ENCODE data around the gene MARCKSL1. TPM values are rescaled to one million over a fixed set of nuclear protein-coding genes. Genes with fewer than 3 reads are reported as not detected.

MARCKSL1 gene
- total and polyA plus RNA-seq, 2 donors (not counting 1 experiment from before 2014, with no cell fraction given) = 73.2 to 106 TPM

DNA sequence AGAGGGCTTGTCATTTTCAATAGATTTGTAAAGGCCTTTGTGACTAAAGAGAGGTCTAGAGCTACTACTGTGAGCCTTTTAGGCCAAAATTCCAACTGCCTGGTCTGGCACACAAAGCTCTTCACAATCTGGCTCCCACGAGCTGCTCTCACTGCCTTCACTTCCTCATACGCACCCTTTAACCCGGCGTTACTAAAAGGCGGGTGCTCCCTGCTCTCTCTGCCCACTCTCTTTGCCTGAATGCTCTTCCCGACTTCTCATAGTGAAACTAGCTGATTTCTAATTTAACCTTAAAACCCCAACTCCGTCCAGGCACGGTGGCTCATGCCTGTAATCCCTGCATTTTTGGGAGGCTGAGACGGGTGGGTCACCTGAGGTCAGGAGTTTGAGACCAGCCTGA is 44.0 kb upstream of the MARCKSL1 start:
- ATAC-seq (ENCODE audit: low read depth) = no peak
- Histone ChIP-seq H3K4me2 (replicated peaks; ENCODE audit: low read depth, low read length, poor library complexity, severe bottlenecking) (no peak overlapping the region), H4K20me1 (ENCODE audit: control insufficient read depth, insufficient read depth, low read length, poor library complexity, severe bottlenecking) (peaks cover 9% of the 10 kb centered on the region), H3K36me3 (replicated peaks in 1 of 2; ENCODE audit: control extremely low read depth in 1 of 2, control insufficient read depth in 1 of 2, extremely low read depth in 1 of 2, insufficient read depth in 2 of 2, low read length in 1 of 2) (peaks cover 11 to 97% of the 10 kb centered on the region in 2 experiments), H3K27ac (ENCODE audit: low read length in 2 of 2) (no peak overlapping the region), H3K4me3 (ENCODE audit: control extremely low read depth in 1 of 5, extremely low read depth in 1 of 5, insufficient read depth in 1 of 5, low read depth in 2 of 5, low read length in 4 of 5) (no peak overlapping the region), H3K4me1 (ENCODE audit: control insufficient read depth in 2 of 2, insufficient read depth in 2 of 2, low read length in 2 of 2) (no peaks in the 10 kb centered on the region), H3K79me2 (ENCODE audit: control insufficient read depth, insufficient read depth, low read length) (peaks cover 10% of the 10 kb centered on the region), H2AFZ (ENCODE audit: insufficient read depth, low read depth, low read length, poor library complexity, severe bottlenecking) (no peak overlapping the region), H3K9me3 (ENCODE audit: control extremely low read depth in 1 of 3, control insufficient read depth in 2 of 3, insufficient read depth in 1 of 3, low read length in 2 of 3) (no peaks in the 10 kb centered on the region), H3K27me3 (replicated peaks in 1 of 4; ENCODE audit: control extremely low read depth in 1 of 4, control insufficient read depth in 3 of 4, insufficient read depth in 4 of 4, low read length in 3 of 4) (no peaks in the 10 kb centered on the region), H3K9ac (ENCODE audit: low read length) (no peak overlapping the region)
- no peaks in the 10 kb centered on the region for H3K27me3 Mint-ChIP-seq
- H3K4me3 Mint-ChIP-seq = no peak overlapping the region
- CTCF ChIA-PET = interaction anchor here (1.3 kb wide), 1 partner anchor 164 kb away, joined by 3 read pairs; no protein-coding TSS in a partner anchor
- no peak overlapping the region for H3K27ac Mint-ChIP-seq
- TF ChIP-seq, protein P1, sequence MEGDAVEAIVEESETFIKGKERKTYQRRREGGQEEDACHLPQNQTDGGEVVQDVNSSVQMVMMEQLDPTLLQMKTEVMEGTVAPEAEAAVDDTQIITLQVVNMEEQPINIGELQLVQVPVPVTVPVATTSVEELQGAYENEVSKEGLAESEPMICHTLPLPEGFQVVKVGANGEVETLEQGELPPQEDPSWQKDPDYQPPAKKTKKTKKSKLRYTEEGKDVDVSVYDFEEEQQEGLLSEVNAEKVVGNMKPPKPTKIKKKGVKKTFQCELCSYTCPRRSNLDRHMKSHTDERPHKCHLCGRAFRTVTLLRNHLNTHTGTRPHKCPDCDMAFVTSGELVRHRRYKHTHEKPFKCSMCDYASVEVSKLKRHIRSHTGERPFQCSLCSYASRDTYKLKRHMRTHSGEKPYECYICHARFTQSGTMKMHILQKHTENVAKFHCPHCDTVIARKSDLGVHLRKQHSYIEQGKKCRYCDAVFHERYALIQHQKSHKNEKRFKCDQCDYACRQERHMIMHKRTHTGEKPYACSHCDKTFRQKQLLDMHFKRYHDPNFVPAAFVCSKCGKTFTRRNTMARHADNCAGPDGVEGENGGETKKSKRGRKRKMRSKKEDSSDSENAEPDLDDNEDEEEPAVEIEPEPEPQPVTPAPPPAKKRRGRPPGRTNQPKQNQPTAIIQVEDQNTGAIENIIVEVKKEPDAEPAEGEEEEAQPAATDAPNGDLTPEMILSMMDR (IDR thresholded peaks at IDR 0.05) = no peak
- TF ChIP-seq EZH2 (IDR thresholded peaks at IDR 0.05; ENCODE audit: borderline replicate concordance, insufficient read depth, low read depth, low read length, poor library complexity, severe bottlenecking) = no peak
- 90% methylated on average over 5 of the region's 9 CpGs for WGBS (ENCODE audit: insufficient coverage)
- H3K4me1 Mint-ChIP-seq = no peaks in the 10 kb centered on the region
- H3K9me3 Mint-ChIP-seq (ENCODE audit: insufficient read depth) = no peaks in the 10 kb centered on the region
- intact Hi-C loops (cut with micrococcal nuclease) = no loop called here
- no peak for DNase-seq
- POLR2A ChIA-PET = interaction anchor here (0.6 to 1.1 kb wide), 2 partner anchors 20 to 949 kb away, joined by 3 to 4 read pairs; no protein-coding TSS in a partner anchor

DNA sequence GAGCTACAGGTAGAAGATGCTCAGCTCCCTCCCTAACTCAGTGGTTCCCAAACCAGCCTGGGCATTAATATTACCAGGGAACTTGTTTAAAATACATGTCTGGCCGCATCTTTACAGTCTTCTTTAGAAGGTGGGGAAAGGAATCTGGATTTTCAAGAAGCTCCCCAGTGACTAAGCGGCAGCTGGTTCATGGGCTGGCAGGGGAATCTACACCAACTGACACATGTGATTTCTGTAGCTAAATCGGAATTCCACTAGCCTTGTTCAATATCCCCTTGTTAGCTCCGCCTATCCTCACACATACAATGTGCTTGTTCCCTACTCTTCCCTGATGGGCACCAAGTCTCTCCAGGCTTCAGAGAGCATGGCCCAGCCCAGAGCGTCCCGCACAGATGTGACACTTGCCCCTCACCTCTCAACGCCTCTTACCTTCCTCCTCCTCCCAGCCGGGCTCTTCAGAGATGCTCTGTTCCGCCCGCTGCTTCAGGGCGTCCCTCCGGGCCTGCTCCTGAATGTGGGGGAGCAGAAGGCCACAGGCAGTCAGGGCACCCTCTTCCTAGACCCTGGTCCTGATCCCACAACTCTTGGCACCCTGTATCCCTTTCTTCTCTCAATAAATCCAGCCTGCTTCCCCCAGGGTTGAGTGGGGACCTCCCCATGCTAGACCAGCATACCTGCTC is 41.6 kb upstream of the MARCKSL1 start:
- Histone ChIP-seq H3K27ac (ENCODE audit: low read length in 2 of 2) (no peak overlapping the region), H4K20me1 (ENCODE audit: control insufficient read depth, insufficient read depth, low read length, poor library complexity, severe bottlenecking) (peaks cover 12% of the 10 kb centered on the region), H3K27me3 (replicated peaks in 1 of 4; ENCODE audit: control extremely low read depth in 1 of 4, control insufficient read depth in 3 of 4, insufficient read depth in 4 of 4, low read length in 3 of 4) (no peaks in the 10 kb centered on the region), H3K36me3 (replicated peaks in 1 of 2; ENCODE audit: control extremely low read depth in 1 of 2, control insufficient read depth in 1 of 2, extremely low read depth in 1 of 2, insufficient read depth in 2 of 2, low read length in 1 of 2) (peaks cover 9 to 90% of the 10 kb centered on the region in 2 experiments), H3K4me3 (ENCODE audit: control extremely low read depth in 1 of 5, extremely low read depth in 1 of 5, insufficient read depth in 1 of 5, low read depth in 2 of 5, low read length in 4 of 5) (no peak overlapping the region), H3K79me2 (ENCODE audit: control insufficient read depth, insufficient read depth, low read length) (peaks cover 5% of the 10 kb centered on the region), H2AFZ (ENCODE audit: insufficient read depth, low read depth, low read length, poor library complexity, severe bottlenecking) (no peak overlapping the region), H3K4me2 (replicated peaks; ENCODE audit: low read depth, low read length, poor library complexity, severe bottlenecking) (no peak overlapping the region), H3K4me1 (ENCODE audit: control insufficient read depth in 2 of 2, insufficient read depth in 2 of 2, low read length in 2 of 2) (peaks cover under 1 to 2% of the 10 kb centered on the region in 2 donors), H3K9ac (ENCODE audit: low read length) (no peak overlapping the region), H3K9me3 (ENCODE audit: control extremely low read depth in 1 of 3, control insufficient read depth in 2 of 3, insufficient read depth in 1 of 3, low read length in 2 of 3) (no peaks in the 10 kb centered on the region)
- ChIA-PET CTCF (interaction anchor here (1.0 kb wide), 2 partner anchors 25 to 162 kb away, joined by 3 to 11 read pairs; no protein-coding TSS in a partner anchor), POLR2A (no interaction called here)
- H3K4me3 Mint-ChIP-seq = no peak overlapping the region
- no peak overlapping the region for H3K27ac Mint-ChIP-seq
- TF ChIP-seq EZH2 (IDR thresholded peaks at IDR 0.05; ENCODE audit: borderline replicate concordance, insufficient read depth, low read depth, low read length, poor library complexity, severe bottlenecking) = no peak
- TF ChIP-seq, protein P1 (IDR thresholded peaks at IDR 0.05) = no peak
- ATAC-seq (ENCODE audit: low read depth) (no peak), DNase-seq (peak; percentile 11)
- no peaks in the 10 kb centered on the region for H3K27me3 Mint-ChIP-seq
- intact Hi-C loops (cut with micrococcal nuclease) = no loop called here
- H3K4me1 Mint-ChIP-seq = peaks cover 5% of the 10 kb centered on the region
- WGBS (ENCODE audit: insufficient coverage) = 96% methylated on average over 11 of the region's 12 CpGs
- no peaks in the 10 kb centered on the region for H3K9me3 Mint-ChIP-seq (ENCODE audit: insufficient read depth)

Data from B cell (primary cell).